ENCODE data around the gene STXBP6.

Gene STXBP6

DNA sequence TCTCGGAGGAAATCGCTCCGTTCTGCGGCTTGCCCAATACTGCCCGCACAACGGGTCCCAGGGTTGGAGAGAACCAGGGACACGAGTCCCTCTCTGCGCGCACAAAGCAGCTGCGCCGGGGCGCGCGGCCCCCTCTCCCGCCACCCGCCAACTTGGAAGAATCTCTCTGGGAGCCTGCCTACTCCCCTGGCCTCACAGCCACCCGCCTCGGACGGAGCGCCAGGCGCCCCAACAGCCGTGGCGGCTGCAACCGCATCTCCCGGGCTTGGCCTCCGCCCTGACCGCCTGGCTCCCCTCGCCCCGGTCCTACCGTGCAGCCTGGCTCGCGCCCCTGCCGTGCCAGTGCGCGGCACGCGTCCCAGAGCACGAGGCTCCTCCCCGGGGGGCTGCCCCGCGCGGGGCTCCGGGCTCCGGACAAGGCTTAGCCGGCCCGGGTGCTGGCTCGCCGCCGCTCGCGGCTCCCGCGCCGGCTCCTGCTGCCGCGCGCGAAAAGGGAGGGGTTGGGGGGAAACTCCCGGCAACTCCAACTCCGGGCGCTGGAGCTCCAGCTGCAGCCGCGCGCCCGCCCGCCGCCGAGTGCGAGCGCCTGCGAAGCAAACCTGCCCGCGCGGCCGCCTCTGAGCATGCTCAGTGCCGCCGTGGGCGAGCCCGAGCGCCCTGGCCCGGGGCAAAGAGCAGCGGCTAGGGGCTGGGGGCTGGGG lies at the start of gene STXBP6:
TSS of gene STXBP6 (minus strand) at position 580 of the 701 bp plus-strand sequence. CDS start 75,329 bp downstream, outside the sequence.
- peak; percentile 85 for DNase-seq

DNA sequence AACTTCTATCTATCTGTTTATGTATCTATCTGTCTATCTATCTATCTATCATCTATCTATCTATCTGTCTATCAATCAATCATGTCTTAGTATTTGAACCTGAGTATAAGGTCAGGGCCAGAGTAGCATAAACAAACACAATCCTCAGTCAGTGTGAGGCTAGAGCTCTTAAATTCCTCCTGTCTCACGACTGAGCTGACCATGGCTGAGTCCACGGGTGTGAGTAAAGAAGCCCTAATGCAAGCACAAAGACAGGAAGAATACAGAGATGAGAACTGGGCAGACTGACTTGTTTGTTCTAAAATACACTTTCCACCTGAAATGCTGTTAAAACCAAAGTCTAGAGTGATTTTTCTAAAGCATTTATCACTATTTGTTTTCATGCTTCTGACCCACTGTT lies 47.2 kb upstream of the STXBP6 start:
- DNase-seq: no peak

DNA sequence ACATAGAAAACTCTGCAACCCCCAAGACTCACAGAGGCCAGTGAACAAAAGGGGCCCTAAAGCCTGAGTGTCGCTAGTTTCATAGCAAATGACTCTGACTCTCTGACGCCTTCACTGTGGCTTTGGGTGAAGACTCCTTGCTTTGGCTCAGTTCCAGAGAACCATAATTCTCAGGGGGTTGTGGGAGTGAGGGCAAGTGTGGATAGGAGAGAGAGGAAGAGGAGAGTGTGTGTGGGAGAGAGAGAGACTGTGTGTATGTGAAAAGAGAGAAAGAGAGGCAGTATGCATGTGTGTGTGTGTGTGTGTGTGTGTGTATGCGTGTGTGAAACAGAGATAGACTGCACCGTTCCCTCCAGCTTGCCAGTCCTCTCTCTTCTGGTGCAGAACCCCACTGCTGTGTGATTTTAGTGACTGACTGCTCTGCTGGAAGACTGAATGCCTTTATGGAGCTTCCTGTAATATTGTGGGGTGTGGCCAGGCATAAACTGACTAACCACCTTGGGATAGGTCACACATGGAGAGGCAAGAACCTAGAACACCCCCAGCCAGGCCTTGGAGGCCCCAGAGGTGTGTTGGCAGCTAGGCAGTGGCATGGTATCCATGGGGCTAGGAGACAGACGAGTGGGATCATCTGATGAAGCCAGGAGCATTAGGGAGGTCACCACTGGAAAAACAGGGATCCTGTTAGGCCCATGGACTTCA lies 45.9 kb upstream of the STXBP6 start:
- DNase-seq: no peak

DNA sequence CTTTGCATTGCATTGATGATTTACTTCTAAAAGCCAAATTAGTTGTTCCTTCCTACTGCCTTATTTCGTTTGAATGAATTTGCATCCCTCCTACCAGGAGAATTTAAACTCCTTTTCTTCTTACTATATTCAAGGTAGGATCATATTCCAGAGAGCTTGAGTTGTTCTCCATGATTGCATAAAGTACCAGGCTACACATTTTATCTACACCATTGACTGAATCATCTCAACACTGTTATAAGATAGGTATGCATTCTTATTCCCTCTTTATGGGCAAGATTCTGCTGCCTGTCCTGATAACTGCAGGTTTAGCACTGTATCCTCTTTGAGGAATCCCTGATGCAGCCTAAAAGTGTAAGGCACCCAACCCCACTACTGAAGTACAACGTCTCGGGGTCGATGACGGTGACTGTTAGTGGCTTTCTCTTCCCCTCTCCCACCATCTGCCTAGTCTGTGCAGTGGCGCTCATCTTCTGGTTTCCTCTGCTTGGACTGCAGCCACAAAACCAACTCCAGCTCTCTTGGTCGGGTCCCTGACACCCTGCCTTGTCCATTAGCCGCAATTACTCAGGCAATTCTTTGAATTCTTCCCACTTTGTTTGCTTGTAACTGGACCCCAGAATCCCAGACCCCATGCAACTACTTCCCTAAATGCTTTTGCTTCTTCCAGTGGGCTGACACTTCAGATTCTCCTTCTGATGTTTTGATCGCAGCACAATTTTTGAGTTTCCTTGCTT lies 44.4 kb upstream of the STXBP6 start:
- DNase-seq: no peak

DNA sequence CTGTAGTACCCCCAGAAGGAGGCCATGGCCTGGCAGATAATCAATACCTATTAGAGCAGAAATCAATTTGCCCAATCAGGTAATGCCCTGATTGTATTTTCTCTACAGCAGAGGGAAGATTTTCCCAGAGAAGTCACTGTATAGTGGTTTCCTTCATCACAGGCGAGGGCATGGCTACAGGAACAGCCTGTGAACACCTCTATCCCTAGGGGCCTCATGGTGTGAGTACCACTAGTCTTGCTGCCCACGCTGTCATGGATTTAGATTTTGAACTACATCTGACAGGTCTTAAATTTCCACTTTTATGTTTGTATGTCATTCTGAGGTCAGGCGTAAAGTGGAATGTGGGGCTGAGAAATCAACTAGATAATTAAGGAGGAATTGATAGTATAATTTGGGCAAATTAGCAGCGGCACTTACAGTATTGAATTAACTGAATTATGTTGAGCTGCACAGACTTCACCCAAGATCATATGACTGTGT lies 42.4 kb upstream of the STXBP6 start:
- no peak for DNase-seq

DNA sequence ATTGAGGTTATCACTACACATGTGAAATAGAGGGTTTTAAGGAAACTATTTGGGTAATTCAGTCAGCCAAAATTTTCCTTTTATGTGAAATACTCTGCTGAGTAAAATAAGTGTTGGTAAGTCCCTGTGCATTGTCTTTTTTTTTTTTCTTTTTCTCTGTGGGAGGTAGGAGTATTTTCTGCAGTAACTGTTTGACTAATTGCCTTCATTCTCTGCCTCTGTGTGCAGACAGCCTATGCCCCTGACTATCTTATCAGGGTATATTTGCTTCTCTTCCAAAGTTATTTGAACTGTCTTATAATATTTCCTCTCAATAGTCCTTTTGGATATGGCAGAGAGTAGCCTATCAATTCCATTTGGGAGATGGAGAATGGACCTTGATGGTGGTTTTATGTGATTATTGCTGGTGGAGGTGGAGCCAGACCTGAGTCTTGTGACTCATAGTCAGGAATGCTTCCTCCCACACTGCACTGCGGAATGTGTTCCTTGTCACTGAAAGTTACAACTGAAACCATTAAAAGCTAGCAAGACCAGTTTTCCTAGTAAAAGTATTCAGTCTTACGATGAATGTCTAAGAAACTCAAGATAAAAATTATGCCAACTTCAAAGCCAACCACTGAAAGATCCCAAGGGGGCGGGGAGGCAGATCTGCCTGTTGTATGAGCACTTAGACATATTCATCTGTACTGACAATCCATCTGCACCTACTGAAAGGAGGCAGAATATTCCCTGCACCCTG lies 40.9 kb upstream of the STXBP6 start:
- no peak for DNase-seq

DNA sequence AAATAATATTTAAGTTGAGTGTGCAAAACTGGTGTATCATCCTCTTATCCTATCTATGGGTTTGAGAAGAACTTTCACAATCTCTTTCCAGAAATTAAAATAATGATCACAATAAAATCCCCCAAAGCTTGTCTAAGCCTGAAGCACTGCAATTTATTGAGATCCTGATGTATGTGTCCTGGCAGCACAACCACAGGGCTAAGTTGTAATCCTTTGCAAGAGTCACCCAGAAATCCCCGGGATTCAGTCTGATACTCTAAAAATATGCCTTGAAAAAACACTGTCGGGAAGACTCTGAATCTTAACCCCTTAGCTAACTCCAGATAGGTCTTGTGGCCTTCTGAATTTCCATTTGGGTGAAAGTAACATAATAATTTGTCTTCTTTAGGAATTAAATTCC lies 40.3 kb upstream of the STXBP6 start:
- no peak for DNase-seq

DNA sequence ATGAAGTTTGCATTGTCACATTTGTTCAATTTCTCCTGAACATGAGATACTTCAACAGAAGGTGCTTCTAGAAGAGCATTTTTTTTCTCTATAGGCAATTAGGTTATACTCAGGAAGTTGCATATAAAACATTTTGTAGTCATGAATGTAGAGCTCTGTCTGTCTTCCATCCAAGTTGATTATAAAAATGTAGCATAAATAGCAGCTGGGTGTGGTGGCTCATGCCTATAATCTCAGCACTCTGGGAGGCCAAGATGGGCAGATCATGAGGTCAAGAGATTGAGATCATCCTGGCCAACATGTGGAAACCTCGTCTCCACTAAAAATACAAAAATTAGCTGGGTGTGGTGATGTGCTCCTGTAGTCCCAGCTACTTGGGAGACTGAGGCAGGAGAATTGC lies 39.5 kb upstream of the STXBP6 start:
- DNase-seq: no peak

DNA sequence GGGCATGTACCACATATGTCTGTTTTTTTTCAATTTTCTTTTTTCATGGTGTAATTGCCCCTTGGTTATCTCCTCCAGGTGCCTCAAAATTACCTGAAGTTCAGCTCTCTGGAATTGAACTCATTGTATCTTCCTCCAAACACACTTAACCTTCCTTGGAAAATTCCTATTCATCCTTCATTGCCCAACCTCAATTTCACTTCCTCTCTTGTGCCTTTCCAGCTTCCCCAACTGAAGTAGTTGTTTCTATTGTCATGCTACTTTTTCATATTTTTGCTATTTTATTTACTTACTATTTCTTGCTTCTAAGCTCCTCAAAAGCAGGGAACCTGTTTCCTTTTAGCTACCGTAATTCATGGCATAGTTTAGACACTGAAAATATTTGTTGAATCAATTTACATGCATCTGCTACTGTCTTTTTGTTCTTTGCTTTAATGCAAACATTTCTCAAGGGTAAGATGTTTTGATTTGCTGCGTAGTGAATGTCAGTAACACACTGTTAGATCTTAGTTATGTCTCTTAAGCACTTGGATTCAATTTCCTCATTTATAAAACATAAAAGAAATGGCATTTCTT lies 37.0 kb upstream of the STXBP6 start:
- no peak for DNase-seq

DNA sequence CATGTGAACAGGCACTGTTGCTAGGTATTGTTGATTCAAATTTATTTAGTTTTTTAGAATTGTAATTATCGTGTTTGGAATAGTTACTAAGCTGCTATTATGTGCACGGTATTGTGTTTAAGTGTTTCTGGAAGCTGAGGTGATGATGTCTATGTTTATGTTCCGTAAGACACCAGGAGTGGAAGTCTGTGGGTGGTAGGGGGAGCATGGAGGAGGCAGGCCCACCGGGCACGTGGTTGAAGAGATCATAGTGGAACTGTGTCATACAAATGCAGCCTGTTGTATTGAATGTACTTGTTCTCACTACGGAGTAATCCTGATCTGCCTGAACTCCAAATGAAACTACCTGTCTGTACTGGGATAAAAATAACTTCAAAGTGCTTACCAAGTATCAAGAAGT lies 36.1 kb upstream of the STXBP6 start:
- no peak for DNase-seq

DNA sequence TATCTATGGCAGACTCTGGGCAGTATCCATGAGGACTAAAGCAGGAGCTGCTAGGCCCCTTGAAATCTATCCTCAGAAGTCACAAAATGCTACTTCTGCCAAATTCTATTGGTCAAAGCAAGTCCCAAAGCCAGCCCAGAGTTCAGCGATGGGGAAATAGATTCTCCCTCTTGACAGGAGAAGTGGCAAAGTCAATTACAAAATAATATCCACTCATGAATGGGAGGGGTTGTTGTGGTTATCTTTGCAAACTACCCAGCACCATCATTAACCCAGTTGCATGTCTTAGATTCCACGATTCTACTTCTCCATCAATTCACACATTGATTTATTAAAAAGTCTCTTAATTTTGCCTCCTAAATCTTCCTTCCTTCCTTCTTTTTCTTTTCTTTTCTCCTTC lies 30.7 kb upstream of the STXBP6 start:
- DNase-seq: no peak

DNA sequence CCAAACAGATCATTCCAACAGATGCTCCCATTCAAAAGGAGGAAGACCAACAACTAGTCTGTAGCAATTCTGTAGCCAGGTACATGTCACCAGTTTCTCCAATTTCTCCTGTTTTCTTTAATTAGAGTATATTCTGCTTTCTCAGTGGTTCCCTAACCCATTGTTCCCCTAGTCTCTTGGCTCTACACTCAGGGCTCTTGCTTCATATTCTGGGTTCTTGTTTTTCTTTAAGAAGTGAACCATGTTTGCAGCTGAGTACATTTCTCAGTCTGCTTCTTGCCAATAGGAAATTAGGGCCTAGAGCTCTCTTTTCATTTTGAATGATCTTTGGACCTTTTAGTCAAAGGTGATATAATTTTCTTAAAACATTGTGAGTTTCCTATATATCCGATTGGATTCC lies 29.4 kb upstream of the STXBP6 start:
- DNase-seq: no peak

DNA sequence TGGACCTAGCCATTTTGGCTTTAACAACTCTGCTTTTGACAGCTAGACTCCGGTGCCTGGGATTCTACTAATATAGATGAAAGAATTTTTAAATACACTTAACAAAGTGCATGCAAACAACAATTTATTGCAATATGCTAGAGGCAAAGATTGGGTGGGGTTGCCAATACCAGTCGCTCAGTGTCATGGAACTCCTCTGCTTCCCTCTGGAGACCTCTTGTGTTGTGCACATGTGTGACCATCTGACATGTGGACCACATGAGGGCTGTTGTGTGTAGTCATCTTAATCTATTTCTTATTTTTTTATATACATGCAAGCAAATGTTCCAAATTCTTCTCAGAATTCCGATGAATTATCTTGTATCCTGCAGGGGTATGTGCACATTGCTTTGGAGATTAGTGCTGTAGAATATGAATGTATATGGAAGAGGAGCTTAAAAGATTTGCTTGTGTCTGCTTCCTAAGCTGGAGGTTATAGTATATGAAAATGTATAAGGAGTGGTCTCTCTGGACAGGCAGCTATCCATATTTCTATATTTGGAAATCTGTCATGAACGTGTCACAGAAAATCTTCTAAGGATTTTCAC lies 24.2 kb upstream of the STXBP6 start:
- DNase-seq: no peak

DNA sequence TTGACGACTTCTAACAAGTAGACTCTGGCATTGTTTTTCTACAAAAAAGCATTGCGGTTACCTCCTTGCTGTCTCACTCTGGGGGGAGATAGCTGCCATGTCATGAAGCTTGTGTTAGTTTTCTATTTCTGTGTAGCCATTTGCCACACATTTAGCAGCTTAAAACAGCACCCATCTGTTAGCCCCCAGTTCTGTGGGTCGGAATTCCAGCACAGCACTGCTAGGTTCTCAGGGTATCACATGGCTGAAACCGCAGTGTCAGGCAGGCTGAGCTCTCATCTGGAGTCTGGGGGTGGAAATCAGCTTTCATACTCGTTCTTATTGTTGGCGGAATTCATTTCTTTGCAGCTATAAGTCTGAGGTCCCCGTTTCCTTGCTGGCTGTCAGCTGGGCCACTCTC lies 19.9 kb upstream of the STXBP6 start:
- DNase-seq: no peak

DNA sequence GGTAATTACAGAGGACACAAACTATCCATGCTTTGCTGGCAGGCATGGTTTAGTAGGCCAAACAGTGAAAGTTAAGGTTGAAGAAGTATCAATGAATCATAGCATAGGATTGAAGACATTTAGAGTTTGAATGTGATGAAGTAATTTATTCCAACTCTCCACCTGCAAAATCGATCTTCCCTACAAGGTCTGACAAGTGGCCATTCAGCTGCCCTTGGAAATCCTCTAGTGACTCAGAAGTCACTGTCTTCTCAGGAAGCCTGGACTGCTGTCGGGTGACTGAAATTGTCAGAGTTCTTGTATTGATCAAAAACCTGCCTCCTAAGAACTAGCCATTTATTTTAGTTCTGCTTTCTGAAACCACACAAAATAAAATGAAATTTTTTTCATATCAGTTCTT lies 17.7 kb upstream of the STXBP6 start:
- no peak for DNase-seq

DNA sequence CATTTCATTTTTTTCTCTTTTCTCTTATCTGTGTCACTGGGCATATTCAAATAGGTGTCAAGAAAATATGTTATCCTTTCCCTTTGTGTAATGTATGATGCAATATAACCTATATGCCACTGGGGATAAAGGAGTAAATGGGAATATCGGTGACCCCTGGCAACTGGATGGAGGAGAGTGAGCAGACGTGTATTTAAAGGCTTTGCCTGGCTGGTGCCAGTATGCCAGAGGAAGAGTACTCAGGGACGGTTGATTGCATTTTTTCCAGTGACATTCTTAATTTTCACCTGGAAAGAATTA lies 12.0 kb upstream of the STXBP6 start:
- DNase-seq: no peak

DNA sequence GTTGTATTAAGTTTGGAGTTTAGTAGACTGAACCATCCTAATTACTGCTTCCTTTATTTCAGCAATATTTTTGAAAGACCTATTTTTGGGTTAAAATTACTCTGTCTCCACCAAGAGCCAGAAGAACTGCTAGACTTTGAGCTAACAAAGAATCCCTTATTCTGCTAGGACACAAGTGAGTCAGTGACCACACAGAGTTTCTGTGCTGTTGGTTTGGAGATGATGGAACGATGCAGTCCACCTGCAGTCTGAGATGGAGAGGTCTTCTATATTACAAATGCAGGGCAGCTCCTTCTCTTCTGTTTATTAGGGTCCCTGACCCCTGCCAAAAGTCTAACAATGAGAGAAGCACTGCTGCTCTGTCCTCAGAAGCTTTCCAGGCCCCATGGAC lies 6.7 kb upstream of the STXBP6 start:
- DNase-seq: no peak

DNA sequence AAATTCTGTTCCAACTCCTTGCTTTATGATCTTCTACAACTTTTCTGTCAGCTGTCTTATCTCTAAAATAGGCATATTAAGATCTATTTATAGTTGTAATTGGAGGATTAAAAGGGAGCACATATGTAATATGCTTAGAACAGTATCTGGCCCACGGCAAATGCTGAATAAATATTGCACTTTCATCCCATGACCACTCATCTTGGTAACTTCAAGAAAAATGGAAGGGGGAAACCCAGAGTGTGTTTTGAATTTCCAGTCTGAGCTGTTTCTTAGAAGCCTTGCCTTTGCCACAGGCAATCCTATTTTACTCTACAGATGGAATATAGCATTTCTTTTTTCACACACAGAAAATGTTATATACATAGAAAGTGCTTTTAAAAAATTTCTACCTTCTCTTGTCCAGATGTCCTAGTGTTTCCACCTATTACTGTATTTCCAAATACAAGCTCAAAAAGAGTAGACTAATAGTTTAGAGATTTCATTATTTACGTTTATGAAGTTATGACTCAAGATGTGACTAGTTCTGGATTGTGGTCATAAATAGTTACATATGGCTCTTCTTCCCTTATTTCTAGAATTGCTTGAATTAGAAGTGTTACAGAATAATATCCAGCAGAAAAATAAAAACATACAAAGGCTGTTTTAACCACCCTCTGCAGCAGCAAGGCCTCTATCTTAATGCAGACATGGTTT lies 6.2 kb upstream of the STXBP6 start:
- DNase-seq: no peak

DNA sequence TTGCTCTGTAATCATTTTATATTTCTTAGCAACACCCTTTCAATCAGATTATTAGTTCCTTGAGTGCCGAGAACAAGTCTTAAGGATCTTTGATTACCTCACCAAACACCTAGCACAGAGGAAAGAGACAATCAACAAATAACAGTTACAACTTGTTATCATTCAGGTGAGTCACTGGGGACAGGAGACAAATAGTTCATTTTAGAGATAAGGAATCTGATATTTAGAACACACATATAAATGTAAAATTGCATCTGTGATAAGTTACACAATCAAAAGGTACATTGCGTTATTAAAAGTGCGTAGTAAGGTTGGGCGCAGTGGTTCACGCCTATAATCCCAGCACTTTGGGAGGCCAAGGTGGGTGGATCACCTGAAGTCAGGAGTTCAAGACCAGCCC lies 5.1 kb upstream of the STXBP6 start:
- DNase-seq: no peak

DNA sequence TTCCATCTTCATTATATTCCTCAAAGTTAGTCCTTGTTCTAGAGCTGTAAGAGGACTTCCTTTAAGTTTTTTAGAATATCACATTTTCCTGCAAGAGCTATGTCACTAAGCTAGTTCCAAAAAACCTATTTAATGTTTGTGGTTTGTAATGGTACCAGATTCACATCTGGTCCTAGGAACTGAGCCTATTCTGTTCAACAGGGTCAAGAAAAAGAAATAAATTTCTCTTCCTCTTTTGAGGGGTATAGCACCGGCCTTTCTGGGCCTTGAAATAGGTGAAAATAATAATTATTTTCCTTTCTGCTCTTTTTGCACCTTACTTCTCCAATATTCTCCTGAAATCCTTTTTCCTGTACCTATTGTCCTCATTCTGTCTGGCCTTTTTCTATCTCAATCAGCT lies 3.6 kb upstream of the STXBP6 start:
- DNase-seq: no peak

DNA sequence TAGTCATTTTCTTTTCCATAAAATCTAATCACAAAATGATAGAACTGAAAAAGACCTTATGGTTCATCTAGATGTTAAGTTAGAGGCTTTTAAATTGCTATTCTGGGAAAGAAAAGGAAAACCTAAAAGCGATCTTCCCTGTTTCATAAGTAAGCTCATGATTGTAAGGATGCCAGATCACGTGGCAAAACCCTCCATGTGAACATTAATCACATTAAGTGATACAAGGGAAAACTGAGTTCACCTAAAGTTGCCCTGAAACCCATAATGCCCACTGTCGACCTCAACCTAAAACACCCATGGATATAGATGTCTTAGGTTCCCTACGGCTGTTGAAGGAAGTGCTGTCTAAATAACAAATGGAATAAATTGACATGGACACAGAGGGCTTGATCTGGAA lies 3.0 kb upstream of the STXBP6 start:
- no peak for DNase-seq

DNA sequence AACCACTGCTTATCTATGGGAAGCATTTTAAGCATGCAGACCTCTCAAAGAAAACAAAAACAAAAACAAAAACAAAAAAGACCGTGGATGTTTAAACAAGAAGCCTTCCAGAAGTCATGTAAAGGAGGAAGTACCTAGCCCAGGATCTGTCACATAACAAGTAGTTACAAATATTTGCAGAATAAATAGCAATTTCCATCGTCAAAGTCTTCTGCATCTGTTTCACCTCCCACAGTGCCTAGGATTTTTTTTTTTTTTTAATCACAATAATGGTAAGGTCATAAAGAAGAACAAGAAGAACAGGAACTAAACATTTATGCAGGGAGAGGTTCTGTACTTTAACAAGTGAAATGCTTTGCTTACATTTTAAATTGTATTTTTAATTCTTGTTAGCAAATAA lies 2.4 kb upstream of the STXBP6 start:
- DNase-seq: no peak

All from right forelimb (tissue), 1 donor.